ENCODE data around the gene PLPP6.

Gene PLPP6

GRCh38 chr9:4662989-4663792 lies 1.1 kb downstream of the PLPP6 start:
- DNase-seq, result no peak

GRCh38 chr9:4663956-4664355 lies 1.9 kb downstream of the PLPP6 start:
- no peak for DNase-seq

GRCh38 chr9:4665357-4665756 lies 3.3 kb downstream of the PLPP6 start:
- no peak for DNase-seq

- no peak for DNase-seq
Measured at GRCh38 chr9:4666042-4666699, 4.1 kb downstream of the PLPP6 start, which contains the start of gene SPATA6L. Gene SPATA6L (minus strand): TSS chr9:4666480. CDS start chr9:4666250, 230 bp downstream.

- no peak for DNase-seq
Measured at GRCh38 chr9:4667681-4668080, 5.6 kb downstream of the PLPP6 start.

- DNase-seq, result no peak
Measured at GRCh38 chr9:4668604-4669003, 6.5 kb downstream of the PLPP6 start.

GRCh38 chr9:4669890-4670289 lies 7.8 kb downstream of the PLPP6 start:
- DNase-seq, result no peak

GRCh38 chr9:4670591-4670990 lies 8.5 kb downstream of the PLPP6 start:
- no peak for DNase-seq

GRCh38 chr9:4671737-4672136 lies 9.6 kb downstream of the PLPP6 start:
- no peak for DNase-seq

- no peak for DNase-seq
Measured at GRCh38 chr9:4674783-4675182, 12.7 kb downstream of the PLPP6 start.

- no peak for DNase-seq
Measured at GRCh38 chr9:4677392-4677791, 15.3 kb downstream of the PLPP6 start.

- no peak for DNase-seq
Measured at GRCh38 chr9:4678679-4679267, 16.7 kb downstream of the PLPP6 start.

- DNase-seq, result peak; percentile 83
Measured at GRCh38 chr9:4679268-4680172, 17.4 kb downstream of the PLPP6 start, which contains the start of gene CDC37L1. Gene CDC37L1 (plus strand): TSS chr9:4679569. CDS start chr9:4679768, 199 bp downstream.

- no peak for DNase-seq
Measured at GRCh38 chr9:4680173-4680525, 18.1 kb downstream of the PLPP6 start.

GRCh38 chr9:4680750-4681149 lies 18.7 kb downstream of the PLPP6 start:
- DNase-seq, result no peak

- no peak for DNase-seq
Measured at GRCh38 chr9:4684820-4685219, 22.7 kb downstream of the PLPP6 start.

GRCh38 chr9:4686112-4686511 lies 24.0 kb downstream of the PLPP6 start:
- DNase-seq, result no peak

GRCh38 chr9:4686584-4686983 lies 24.5 kb downstream of the PLPP6 start:
- DNase-seq, result no peak

GRCh38 chr9:4689021-4689420 lies 26.9 kb downstream of the PLPP6 start:
- DNase-seq, result no peak

- DNase-seq, result no peak
Measured at GRCh38 chr9:4689687-4690104, 27.6 kb downstream of the PLPP6 start.

- no peak for DNase-seq
Measured at GRCh38 chr9:4690144-4690543, 28.1 kb downstream of the PLPP6 start.

GRCh38 chr9:4691795-4692194 lies 29.7 kb downstream of the PLPP6 start:
- DNase-seq, result no peak

GRCh38 chr9:4700091-4700490 lies 38.0 kb downstream of the PLPP6 start:
- no peak for DNase-seq

All from NCI-H524 treated with DMSO at 0.1 percent for 48 hours (cell line).